ENCODE data around the gene UMAD1.

UMAD1 gene

DNA sequence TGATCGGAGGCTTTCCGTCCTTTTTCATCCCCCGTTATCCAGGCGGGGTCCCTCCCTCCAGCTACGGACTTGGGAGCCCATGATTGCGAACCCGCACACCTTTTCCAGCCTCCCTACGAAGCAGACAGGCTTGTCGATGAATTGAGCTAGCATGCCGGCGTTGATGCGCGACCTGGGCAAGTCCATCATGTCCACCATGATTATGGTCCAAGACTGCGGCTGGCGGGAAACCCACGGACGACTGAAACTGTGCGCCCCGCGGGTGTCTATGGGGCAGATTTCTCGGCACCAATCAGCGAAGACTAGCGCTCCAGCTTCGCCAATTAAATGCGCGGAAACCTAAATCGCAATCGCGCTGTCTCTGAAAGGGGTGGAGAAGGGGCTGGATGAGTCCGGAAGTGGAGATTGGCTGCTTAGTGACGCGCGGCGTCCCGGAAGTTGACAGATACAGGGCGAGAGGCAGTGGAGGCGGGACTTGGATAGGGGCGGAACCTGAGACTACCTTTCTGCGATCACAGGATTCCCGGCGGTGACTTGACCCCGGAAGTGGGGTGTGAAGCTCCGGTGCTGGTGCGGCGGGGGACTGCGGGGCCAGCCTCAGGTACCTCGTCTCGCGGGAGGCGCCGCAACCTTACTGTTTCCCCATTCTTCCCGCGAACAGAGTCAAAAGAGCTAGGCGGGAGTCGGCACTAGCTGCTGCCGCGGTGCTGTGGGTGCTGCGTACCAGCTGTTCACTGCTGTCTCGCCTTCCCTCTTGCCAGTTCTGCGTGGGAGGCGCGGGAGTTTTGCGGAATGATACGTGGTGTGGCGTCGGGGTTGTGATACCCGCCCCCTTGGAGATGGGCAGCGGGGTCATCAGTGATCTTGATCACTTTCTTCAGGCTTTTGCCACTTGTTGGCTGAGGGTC lies at the start of gene UMAD1:
TSS of gene UMAD1 (plus strand) at position 532 of the 908 bp plus-strand sequence. CDS start 32,620 bp downstream, outside the sequence.
- peak; percentile 98 for DNase-seq (ENCODE audit: low spot score)

DNA sequence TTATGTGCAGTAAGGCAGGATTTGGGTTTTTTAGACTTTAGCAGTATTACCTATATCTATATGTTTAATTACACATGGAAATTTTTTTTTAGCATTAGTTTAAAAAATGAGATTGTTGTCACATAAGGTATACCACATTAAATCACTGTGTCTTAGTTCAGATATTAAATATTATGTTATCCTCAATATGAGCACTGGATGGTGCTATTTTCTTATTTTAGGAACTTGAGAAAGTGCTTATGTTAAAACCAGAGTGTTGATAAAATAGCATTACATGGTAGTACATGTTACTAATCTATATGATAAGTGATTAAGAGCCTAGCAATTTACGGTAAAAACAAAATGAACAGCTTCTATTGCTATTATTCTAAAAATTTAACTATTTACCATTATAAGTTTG lies 45.1 kb upstream of the UMAD1 start:
- DNase-seq (ENCODE audit: low spot score) = peak; percentile 38

GRCh38 chr7:7596176-7596575 lies 44.4 kb upstream of the UMAD1 start:
- DNase-seq (ENCODE audit: low spot score) = no peak

DNA sequence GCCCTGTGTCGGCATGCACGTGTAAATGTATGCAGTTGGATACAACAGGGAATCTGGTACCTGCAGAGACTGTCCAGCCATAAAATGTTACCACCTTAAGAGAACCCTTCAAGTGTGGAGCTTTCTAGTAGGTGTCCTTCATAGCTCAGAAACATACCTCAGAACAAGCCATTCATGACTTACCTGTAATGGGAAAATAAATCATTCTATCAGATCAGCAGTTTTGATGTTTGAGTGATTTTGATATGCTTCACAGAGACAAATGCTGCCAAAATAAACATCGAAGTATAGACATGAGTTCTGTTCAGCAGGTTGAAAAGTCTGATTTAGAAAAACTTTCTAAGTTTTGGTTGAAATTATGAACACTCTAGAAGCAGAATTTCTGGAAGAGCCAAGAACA lies 33.5 kb upstream of the UMAD1 start:
- no peak for DNase-seq (ENCODE audit: low spot score)

DNA sequence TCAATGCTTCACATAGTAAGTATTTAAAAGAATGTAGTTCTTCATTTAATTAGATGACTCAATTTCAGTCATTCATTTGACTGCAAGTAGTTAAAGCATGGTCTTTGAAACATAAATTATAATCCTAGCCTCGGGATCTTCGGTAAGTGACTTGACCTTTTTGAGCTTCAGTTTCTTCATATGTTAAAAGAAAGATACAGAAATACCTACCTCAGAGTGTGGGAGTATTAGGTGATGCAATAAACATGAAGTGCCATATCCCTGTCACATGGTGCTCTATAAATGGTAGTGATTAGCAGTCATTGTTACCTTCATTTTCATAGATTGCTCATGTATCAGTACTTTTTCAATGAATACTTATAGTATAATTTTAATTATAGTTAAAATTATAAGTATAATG lies 31.2 kb upstream of the UMAD1 start:
- no peak for DNase-seq (ENCODE audit: low spot score)

DNA sequence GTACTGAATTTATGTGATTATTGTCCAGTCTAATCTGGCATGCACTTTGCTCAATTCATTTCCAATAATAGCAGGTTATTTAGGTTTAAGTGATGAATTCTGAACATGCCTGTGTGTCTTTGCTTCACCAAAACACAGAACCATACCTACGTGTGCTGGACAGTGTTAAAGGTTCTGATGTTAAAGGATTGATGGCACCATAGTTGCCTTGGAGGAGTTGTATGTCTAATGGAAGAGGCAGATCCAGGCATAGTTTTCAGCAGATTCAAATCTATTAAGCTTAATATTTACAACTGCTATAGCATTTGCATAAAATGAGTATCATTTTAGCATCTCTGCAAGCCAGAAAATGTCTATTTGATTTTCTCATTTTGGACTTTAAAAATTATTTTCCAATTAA lies 28.0 kb upstream of the UMAD1 start:
- DNase-seq (ENCODE audit: low spot score) = no peak

- DNase-seq (ENCODE audit: low spot score) = no peak
Measured at GRCh38 chr7:7613210-7613609, 27.3 kb upstream of the UMAD1 start.

GRCh38 chr7:7614018-7614741 lies 26.4 kb upstream of the UMAD1 start:
- no peak for DNase-seq (ENCODE audit: low spot score)

- DNase-seq (ENCODE audit: low spot score) = no peak
Measured at GRCh38 chr7:7617550-7617949, 23.0 kb upstream of the UMAD1 start.

- DNase-seq (ENCODE audit: low spot score) = no peak
Measured at GRCh38 chr7:7618410-7618809, 22.1 kb upstream of the UMAD1 start.

- no peak for DNase-seq (ENCODE audit: low spot score)
Measured at GRCh38 chr7:7620236-7620635, 20.3 kb upstream of the UMAD1 start.

DNA sequence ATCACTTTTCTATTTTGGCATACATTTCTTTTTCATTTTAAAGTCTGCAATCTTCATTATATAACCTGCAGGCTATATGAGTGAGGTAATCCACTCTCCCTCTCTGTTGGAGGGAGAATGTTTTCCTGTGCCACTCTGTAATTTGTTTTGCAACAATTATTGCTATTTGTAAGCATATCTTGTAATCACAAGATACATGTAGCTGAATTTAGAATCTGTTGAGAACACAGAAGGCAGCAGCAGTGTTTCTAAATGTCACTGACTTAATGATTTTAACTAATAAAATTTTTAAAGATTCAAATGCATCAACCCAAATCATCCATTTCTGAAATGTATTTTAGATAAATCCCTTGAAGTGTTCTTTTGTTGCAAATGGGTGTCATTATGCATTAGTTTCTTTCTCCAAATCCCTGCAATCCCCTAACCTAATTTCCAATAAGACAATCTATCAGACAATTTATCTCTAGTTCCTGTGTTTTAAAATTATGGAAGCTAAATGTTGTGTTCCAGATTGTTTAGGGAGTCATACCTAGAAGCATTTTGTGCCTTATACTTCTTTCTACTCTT lies 19.8 kb upstream of the UMAD1 start:
- no peak for DNase-seq (ENCODE audit: low spot score)

DNA sequence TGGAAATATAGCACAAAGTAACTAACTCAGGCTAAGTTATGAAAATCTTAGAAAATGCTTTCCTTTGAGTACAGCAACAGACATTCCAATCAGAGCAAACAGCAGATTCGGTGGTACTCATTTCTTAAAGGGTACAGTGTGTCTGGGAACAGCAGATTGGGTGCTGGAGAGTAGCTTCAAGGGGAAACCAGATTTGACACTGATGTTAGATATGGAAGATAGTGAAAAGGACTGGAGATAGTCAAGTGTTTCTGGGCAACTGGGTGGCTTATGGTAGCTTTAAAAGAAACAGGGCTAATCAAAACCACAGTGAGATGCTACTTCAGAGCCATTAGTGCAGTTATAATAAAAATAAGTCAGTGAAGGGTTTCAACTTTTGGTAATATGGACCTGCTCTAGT lies 12.1 kb upstream of the UMAD1 start:
- no peak for DNase-seq (ENCODE audit: low spot score)

GRCh38 chr7:7630626-7631329 lies 9.8 kb upstream of the UMAD1 start:
- DNase-seq (ENCODE audit: low spot score) = no peak

GRCh38 chr7:7639421-7639820 lies 1.1 kb upstream of the UMAD1 start:
- no peak for DNase-seq (ENCODE audit: low spot score)

GRCh38 chr7:7639847-7640220 lies 718 bp upstream of the UMAD1 start:
- DNase-seq (ENCODE audit: low spot score) = peak; percentile 50

GRCh38 chr7:7641129-7641663 lies 644 bp downstream of the UMAD1 start:
- no peak for DNase-seq (ENCODE audit: low spot score)

- no peak for DNase-seq (ENCODE audit: low spot score)
Measured at GRCh38 chr7:7642081-7642480, 1.5 kb downstream of the UMAD1 start.

- DNase-seq (ENCODE audit: low spot score) = no peak
Measured at GRCh38 chr7:7647495-7648036, 7.0 kb downstream of the UMAD1 start.

- DNase-seq (ENCODE audit: low spot score) = no peak
Measured at GRCh38 chr7:7650682-7651206, 10.2 kb downstream of the UMAD1 start.

GRCh38 chr7:7651479-7651878 lies 10.9 kb downstream of the UMAD1 start:
- DNase-seq (ENCODE audit: low spot score) = no peak
